Measurements from ENCODE around the gene GNAL.

GRCh38 chr18:11745521-11745920 is 56.5 kb downstream of the GNAL start:
- TF ChIP-seq CTCF (IDR thresholded peaks at IDR 0.05), result no peak
- TF ChIP-seq POLR2A (IDR thresholded peaks at IDR 0.05; ENCODE audit: low read depth), result no peak
